Activated CD8-positive, alpha-beta memory T cell treated with anti-CD3 and anti-CD28 coated beads, Interleukin-2, amount 10 ng/mL, durations not matched to agents 7 days and 5 days (primary cell): Measurements from ENCODE around the gene MTSS2. TPM values are rescaled to one million over a fixed set of nuclear protein-coding genes. Genes with fewer than 3 reads are reported as not detected.
"Not testable (repeated sequence)": the region's sequence is repeated elsewhere in the genome, so short reads cannot be mapped to it uniquely, and the experiment has no call there.

ENCODE experiments used
- ATAC-seq: fragments of 150-1000 bp; cut with Tn5 transposase; one replicate; pipeline ENCODE4 v1.10.0; 2021; ENCODE audit warnings: moderate library complexity
- CTCF ChIA-PET: fragments of 350-600 bp; sonication (Branson Sonifier 250); formaldehyde crosslinking; loops from one replicate; lab custom pipeline; 2021; ENCODE audit warnings: antibody characterized with exemption; lab: Charles Lee
- DNase-seq: peaks from one replicate; pipeline ENCODE4 v3.0.0-alpha.2; 2020
- H3K27ac Mint-ChIP-seq: one replicate; pipeline ENCODE4 v1.8.0; 2021; ENCODE audit warnings: mild to moderate bottlenecking, mixed read lengths
- H3K27me3 Mint-ChIP-seq: one replicate; pipeline ENCODE4 v1.8.0; 2021; ENCODE audit warnings: mixed read lengths
- H3K36me3 Mint-ChIP-seq: one replicate; pipeline ENCODE4 v1.8.0; 2021; ENCODE audit warnings: mild to moderate bottlenecking, mixed read lengths
- H3K4me1 Mint-ChIP-seq: one replicate; pipeline ENCODE4 v1.8.0; 2021; ENCODE audit warnings: mixed read lengths
- H3K4me3 Mint-ChIP-seq: one replicate; pipeline ENCODE4 v1.8.0; 2021; ENCODE audit warnings: mild to moderate bottlenecking, moderate library complexity, mixed read lengths
- H3K9me3 Mint-ChIP-seq: one replicate; pipeline ENCODE4 v1.8.0; 2022; ENCODE audit warnings: low read depth, mixed read lengths
- total RNA-seq, 2 experiments: library from RNA; stranded (reverse); gene quantifications; one replicate each; pipeline ENCODE4 v1.2.3, GENCODE V29; 2021

Gene MTSS2
- total RNA-seq, 2 experiments from 2014 or later = 1.4 to 1.7 TPM

DNA sequence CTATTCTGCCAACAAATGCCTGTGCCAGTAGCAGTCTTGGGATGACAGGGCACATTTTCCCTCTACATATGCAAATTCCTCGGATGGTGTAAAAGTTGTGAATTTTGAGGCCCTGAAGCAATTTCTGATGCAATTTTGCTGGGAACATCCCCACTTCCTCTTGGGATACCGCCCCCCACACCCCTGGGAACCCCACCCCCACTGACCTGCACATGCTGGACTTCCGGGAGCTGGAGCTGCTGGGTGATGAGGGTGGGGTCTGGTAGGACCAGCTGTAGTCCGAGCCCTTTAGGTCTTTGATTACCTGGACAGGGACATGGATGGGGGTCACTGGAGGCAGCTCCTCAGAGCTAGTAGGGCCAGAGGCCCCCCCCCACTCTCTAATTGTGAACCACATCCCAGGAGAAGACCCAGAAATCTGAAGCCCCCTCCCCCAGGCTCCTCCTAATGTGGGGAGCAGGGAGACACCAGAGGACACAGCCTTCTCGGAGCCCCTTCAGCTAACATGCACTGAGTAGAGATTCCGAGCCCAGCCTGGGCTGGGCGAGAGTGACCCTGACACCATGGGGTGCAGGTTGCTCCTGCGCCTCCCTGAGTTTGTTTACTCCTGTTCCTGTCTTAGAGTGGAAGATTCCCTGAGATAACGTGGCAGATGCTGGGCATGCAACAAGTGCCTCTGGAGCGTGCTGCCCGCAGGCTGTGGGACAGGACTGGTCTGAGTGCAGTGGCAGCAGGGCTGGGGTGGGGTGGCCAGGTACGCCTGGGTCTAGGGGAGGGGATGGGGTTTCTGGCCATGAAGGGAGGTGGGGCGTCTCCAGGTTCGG is 9.0 kb downstream of the MTSS2 start:
- H3K4me3 Mint-ChIP-seq = no peak overlapping the region
- DNase-seq = no peak
- peaks cover 7% of the 10 kb centered on the region for H3K4me1 Mint-ChIP-seq
- H3K36me3 Mint-ChIP-seq = no peaks in the 10 kb centered on the region
- no peak for ATAC-seq
- CTCF ChIA-PET = interaction anchor here (1.2 to 6.6 kb wide), 2 partner anchors 62 to 94 kb away, joined by 3 to 54 read pairs; no protein-coding TSS in a partner anchor
- no peaks in the 10 kb centered on the region for H3K9me3 Mint-ChIP-seq
- no peak overlapping the region for H3K27ac Mint-ChIP-seq
- no peaks in the 10 kb centered on the region for H3K27me3 Mint-ChIP-seq

DNA sequence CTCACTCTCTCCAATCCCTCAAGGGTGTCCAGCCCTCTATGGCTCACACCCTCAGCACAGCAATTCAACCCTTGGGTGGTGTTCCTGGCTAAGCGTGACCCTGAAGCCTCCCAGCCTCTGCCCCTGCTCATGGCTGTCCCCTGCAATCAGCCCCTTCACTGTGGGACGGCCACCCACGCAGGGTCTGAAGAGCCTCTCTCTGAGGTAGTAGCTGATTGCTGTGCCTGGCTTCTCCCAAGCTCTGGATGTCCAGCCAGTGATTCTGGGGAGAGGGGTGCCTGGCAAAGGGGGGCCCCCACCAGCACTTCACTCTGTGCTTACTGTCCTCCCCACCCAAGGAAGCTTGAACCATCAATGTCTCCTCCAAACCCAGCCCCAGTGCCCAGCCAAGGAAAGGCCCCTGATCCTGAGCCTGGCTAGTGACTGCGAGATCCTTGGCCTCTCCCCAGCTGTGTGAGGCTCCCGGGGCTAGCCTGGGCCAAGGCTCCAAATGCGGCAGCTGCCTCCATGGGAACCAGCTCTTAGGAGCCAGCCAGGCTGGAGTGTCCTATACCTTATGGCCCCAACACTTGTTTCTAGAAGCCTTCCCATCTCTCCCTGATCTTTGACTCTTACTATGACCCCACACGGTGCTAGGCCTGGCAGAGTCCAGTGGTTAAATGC is 9.9 kb downstream of the MTSS2 start:
- no peaks in the 10 kb centered on the region for H3K36me3 Mint-ChIP-seq
- no peak overlapping the region for H3K27ac Mint-ChIP-seq
- no peak for DNase-seq
- no peak overlapping the region for H3K4me3 Mint-ChIP-seq
- ATAC-seq = no peak
- peaks cover 7% of the 10 kb centered on the region for H3K4me1 Mint-ChIP-seq
- CTCF ChIA-PET = interaction anchor here (1.2 to 6.6 kb wide), 2 partner anchors 63 to 95 kb away, joined by 3 to 54 read pairs; no protein-coding TSS in a partner anchor
- no peaks in the 10 kb centered on the region for H3K9me3 Mint-ChIP-seq
- H3K27me3 Mint-ChIP-seq = no peaks in the 10 kb centered on the region

DNA sequence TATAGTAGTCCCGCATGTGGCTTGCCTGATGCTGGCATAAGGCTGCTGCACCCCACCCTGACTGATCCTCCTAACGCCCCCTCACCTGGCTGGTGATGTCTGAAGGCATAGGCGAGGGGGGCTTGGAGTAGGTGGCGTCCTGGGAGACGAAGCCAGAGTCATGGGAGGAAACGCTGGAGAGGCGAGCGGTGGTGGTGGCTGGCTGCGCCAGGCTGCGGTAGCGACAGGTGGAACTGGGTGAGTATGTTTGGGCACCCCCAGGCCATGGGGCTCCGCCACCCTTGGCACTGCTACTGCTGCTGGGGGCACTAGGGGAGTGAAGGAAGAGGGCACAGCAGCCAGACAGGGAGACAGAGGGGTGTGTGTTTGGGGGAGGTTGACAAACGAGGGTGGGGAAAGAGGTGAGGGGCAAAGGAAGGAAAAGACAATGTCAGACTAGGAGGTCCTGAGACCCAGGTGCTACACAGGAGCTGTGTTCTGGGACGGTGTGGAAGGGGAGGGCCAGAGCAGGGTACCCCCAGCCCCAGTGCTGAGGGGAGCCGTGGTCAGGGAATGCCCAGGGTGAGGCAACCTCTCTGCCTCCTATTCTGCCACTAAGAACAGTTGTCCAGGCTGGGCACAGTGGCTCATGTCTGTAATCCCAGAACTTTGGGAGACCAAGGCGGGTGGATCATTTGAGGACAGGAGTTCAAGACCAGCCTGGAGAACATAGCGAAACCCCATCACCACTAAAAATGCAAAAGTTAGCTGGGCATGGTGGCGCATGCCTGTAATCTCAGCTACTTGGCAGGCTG is 11.4 kb downstream of the MTSS2 start:
- Mint-ChIP-seq H3K4me3 (no peak overlapping the region), H3K27me3 (no peaks in the 10 kb centered on the region), H3K36me3 (no peaks in the 10 kb centered on the region), H3K9me3 (no peaks in the 10 kb centered on the region), H3K27ac (no peak overlapping the region), H3K4me1 (peaks cover 6% of the 10 kb centered on the region)
- DNase-seq (no peak), ATAC-seq (no peak)
- CTCF ChIA-PET = interaction anchor here (1.2 kb wide), 1 partner anchor 64 kb away, joined by 4 read pairs; no protein-coding TSS in a partner anchor

DNA sequence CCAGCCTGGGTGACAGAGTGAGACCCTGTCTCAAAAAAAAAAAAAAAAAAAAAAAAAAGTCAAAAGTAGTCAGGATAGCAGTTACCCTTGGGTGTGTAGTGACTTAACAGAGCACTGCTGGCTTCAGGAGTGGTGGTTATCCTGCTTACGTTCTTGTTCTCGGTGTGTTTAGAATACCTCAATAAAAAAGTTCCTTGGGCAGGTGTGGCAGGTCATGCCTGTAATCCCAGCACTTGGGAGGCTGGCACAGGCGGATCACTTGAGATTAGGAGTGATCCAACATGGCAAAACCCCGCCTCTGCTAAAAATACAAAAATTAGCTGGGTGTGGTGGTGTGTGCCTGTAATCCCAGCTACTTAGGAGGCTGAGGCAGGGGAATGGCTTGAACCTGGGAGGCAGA is 14.9 kb downstream of the MTSS2 start:
- not testable (repeated sequence) for H3K27me3 Mint-ChIP-seq, ATAC-seq, H3K4me3 Mint-ChIP-seq, H3K27ac Mint-ChIP-seq, H3K9me3 Mint-ChIP-seq, DNase-seq, H3K4me1 Mint-ChIP-seq, H3K36me3 Mint-ChIP-seq
- CTCF ChIA-PET = interaction anchor here (0.7 kb wide), 1 partner anchor 531 kb away, joined by 3 read pairs; no protein-coding TSS in a partner anchor

DNA sequence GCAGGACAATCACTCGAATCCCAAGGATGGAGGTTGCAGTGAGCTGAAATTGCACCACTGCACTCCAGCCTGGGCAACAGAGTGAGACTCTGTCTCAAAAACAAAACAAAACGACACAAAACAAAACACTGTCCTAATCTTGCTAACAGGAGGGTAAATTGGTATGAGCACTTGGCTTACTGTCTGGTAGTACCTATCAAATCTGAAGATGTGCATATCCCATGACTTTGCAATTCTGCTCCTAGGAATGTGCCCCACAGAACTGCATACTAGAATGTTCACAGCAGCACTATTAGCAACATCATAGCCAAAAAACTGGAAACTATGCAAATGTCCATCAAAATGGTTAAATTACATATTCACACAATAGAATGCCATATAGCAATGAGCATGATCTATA is 15.7 kb downstream of the MTSS2 start:
- no peaks in the 10 kb centered on the region for H3K4me1 Mint-ChIP-seq
- no peak overlapping the region for H3K27ac Mint-ChIP-seq
- DNase-seq (no peak), ATAC-seq (no peak)
- CTCF ChIA-PET = interaction anchor here (0.7 kb wide), 1 partner anchor 530 kb away, joined by 3 read pairs; no protein-coding TSS in a partner anchor
- H3K27me3 Mint-ChIP-seq = no peaks in the 10 kb centered on the region
- no peaks in the 10 kb centered on the region for H3K9me3 Mint-ChIP-seq
- H3K4me3 Mint-ChIP-seq = no peak overlapping the region
- no peaks in the 10 kb centered on the region for H3K36me3 Mint-ChIP-seq

DNA sequence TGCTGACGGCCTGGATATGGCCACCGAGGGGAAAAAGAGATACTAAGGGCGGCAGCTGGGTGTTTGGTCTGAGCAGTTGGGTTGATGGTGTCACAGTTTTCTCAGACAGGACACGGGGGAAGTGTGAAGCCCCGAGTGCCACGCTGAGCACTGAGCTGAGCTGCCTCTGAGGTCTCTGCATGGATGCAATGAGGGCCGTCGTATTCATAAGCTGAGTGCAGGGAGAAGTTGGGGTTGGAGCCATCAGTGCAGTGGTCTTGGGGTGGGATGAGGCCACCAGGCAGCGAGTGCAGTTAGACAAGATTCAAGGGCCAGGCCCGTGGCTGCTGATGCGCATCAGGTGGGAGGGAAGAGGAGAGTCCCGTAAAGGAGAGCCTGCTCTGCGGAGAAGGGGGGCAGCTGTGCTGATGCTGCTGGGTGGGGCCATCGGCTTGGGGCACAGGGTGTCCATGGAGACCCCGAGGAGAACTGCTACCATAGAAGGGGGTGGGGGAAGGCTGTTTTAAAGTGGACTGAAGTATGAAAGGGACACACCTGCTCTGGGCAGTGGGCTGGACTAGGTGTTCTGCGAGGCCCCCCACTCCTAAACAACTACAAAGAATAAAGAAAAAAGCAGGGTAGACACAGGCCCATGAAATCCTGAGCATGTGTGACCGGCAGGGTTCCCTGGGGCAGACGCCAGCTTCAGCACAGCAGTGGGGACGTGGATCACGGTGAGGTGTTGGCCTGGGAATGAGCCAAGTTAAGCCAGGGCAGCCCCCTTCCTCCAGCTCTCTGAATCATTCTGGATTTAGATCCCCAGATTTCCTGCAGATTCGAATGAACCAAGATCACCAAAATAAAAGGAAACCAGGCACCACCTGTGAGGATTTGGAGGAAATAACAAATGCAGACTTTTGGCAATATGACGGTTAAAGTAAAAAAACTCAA is 19.8 kb downstream of the MTSS2 start:
- Mint-ChIP-seq H3K9me3 (no peaks in the 10 kb centered on the region), H3K4me1 (no peaks in the 10 kb centered on the region), H3K4me3 (no peak overlapping the region), H3K27me3 (no peaks in the 10 kb centered on the region), H3K27ac (no peak overlapping the region), H3K36me3 (no peaks in the 10 kb centered on the region)
- ATAC-seq (no peak), DNase-seq (no peak)
- CTCF ChIA-PET = no interaction called here

DNA sequence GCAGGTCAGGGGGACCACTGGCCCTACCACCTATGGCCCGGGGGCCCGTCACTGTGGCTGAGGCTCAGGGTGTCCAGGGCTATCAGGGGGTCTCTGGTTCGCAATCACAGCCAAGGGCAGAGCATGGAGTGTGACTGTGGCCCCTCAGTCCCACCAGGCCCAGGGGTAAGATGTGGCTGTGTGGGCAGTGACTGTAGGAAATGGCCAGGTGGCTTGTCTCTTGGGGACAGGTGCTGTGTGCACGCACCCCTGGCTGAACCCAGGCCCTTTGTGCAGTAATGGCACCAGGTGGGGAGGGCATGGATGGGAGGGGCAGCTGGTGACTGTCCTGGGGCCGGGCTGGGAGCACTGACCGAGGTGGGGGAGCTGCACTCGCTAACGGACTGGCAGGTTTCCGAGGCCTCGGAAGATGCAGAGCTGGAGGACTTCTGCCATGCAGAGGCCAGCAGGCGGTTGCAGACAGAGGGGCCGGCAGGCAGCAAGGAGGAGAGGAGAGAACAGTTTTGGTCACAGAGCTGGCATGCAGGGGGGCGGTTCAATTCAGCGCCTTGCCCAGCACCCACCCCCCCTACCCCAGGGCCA is 20.6 kb downstream of the MTSS2 start:
- no peak overlapping the region for H3K4me3 Mint-ChIP-seq
- ATAC-seq = no peak

DNA sequence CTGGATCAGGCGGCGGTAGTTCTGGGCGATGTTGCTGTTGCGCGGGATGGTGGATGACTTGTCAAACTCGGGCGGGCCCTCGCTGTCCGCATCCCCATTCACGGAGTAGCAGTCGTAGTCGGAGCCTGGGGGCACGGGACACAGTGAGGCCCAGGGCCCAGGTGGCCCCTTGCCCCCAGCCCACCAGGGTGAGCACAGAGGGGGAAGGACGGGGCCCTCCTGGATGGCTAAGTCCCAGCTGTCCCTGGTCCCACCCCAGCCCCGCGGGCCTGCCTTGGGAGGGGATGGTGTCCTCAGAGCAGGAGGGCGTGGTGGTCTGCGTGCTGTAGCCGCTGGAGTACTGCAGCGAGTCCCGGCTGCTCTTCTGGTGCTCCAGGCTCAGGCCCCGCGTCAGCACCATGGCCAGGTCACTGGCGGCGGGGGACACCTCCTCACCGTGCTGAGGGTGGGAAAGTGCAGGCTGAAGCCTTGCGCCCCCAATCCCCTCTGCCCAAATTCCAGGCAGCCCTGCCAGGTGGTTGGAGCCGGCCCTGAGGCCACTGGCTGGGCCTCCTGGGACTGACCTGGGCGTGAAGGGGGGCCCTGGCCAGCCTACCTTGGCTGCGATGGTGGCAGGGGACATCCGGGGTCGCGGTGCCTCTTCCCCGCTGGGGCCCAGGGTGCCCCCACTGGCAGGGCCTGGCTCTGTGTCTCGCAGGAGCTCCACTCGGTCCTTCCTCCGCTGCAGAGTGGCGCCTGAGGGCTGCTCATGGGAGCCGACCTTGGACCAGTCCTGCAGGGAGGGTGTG is 21.3 kb downstream of the MTSS2 start:
- H3K9me3 Mint-ChIP-seq = no peaks in the 10 kb centered on the region
- H3K4me3 Mint-ChIP-seq = no peak overlapping the region
- DNase-seq (no peak), ATAC-seq (no peak)
- CTCF ChIA-PET = no interaction called here
- H3K36me3 Mint-ChIP-seq = no peaks in the 10 kb centered on the region
- H3K27ac Mint-ChIP-seq = no peak overlapping the region
- H3K4me1 Mint-ChIP-seq = peaks cover 4% of the 10 kb centered on the region
- no peaks in the 10 kb centered on the region for H3K27me3 Mint-ChIP-seq

More for the DNA sequence above, 20.6 kb downstream of the MTSS2 start:
- no peaks in the 10 kb centered on the region for H3K36me3 Mint-ChIP-seq
- no peak overlapping the region for H3K27ac Mint-ChIP-seq
- no peak for DNase-seq
- H3K27me3 Mint-ChIP-seq = no peaks in the 10 kb centered on the region
- H3K4me1 Mint-ChIP-seq = peaks cover 4% of the 10 kb centered on the region
- CTCF ChIA-PET = no interaction called here
- H3K9me3 Mint-ChIP-seq = no peaks in the 10 kb centered on the region

DNA sequence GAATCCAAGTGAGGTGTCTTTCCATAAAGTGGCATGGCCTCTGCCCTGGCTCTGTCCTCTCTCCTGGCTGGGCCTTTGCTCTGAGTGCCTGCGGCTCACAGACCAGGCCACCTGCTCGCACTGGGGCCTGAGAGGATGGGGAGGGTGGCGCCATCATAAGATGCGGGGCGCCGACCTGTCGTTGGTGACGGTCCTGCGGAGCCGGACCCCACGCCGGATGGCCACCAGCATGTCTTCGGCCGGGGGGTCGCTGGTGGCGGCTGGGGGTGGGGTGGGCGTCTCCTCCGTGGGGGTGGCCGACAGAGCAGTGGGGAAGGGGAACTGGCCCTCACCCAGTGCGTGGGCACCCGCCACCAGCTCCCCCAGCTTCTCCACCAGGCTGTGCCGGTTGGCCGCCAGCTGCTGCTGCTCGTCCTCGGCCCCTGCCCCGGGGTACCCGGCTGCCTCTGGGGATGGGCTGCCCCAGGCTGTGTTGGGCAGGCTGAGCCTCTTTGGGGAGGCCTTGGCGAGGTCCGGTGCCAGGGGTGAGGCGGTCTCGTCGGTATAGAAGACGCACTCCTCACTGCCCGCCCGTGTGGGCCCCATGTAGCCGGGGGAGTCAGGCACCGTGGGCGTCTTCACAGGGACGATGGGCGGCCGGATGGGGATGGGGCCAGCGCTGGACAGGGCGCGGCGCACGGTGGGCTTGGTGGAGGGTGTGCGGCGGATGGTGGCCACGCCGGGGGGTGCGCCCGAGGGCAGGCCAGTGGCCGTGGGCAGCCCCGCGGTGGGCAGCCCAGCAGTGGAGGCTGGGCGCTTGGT is 22.1 kb downstream of the MTSS2 start:
- H3K9me3 Mint-ChIP-seq = no peaks in the 10 kb centered on the region
- H3K4me1 Mint-ChIP-seq = peaks cover 4% of the 10 kb centered on the region
- H3K36me3 Mint-ChIP-seq = no peaks in the 10 kb centered on the region
- ATAC-seq = no peak
- DNase-seq = no peak
- no peak overlapping the region for H3K27ac Mint-ChIP-seq
- H3K4me3 Mint-ChIP-seq = no peak overlapping the region
- H3K27me3 Mint-ChIP-seq = no peaks in the 10 kb centered on the region
- CTCF ChIA-PET = no interaction called here

DNA sequence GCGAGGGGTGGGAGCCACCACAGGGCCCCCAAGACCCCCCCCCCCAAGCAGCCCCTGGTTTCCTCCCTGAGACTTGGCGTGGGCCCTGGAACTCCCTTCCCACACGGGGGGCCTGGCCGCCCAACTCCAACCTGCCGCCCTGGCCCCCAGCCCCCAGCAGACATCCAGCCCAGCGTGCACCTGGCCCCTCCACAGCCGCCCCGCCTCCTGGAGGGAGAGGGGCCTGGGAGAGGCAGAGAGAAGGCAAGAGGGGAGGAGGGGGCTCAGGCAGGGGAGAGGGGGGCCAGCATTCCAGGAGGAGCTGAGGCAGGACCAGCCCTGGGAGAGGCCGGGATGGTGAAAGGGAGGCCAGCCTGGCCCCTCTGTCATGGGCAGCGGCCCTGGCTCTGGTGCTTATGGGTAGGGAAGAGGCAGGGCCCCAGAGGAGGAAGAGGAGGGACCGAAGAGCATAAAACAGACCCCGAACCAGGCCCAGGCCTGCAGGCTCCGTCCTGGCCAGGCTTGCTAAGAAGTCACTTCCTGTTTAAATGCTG is 22.8 kb downstream of the MTSS2 start:
- H3K4me3 Mint-ChIP-seq = no peak overlapping the region
- DNase-seq = no peak
- no peaks in the 10 kb centered on the region for H3K9me3 Mint-ChIP-seq
- H3K27ac Mint-ChIP-seq = no peak overlapping the region
- H3K4me1 Mint-ChIP-seq = peaks cover 4% of the 10 kb centered on the region
- no peaks in the 10 kb centered on the region for H3K27me3 Mint-ChIP-seq
- CTCF ChIA-PET = no interaction called here
- H3K36me3 Mint-ChIP-seq = no peaks in the 10 kb centered on the region
- no peak for ATAC-seq
